Progenitor cell of endocrine pancreas (in vitro differentiated cells): ENCODE measurements around the gene CDYL. TPM values are rescaled to one million over a fixed set of nuclear protein-coding genes. Genes with fewer than 3 reads are reported as not detected.

Source experiments
- DNase-seq: peaks from one replicate; pipeline ENCODE4 v3.0.0; 2021; ENCODE audit warnings: low spot score; ENCODE audit not compliant: unreplicated experiment
- H3K27ac Mint-ChIP-seq: 2 replicates; pipeline ENCODE4 v1.8.0; 2021; ENCODE audit warnings: mild to moderate bottlenecking, moderate library complexity, mixed read lengths
- H3K27me3 Mint-ChIP-seq: 2 replicates; pipeline ENCODE4 v1.8.0; 2021; ENCODE audit warnings: mixed read lengths
- H3K36me3 Mint-ChIP-seq: 2 replicates; pipeline ENCODE4 v1.8.0; 2022; ENCODE audit warnings: mixed read lengths; ENCODE audit not compliant: insufficient read depth
- H3K4me1 Mint-ChIP-seq: 2 replicates; pipeline ENCODE4 v1.8.0; 2021; ENCODE audit warnings: low read depth, mixed read lengths
- H3K4me3 Mint-ChIP-seq: 2 replicates; pipeline ENCODE4 v1.8.0; 2021; ENCODE audit warnings: low read depth, mild to moderate bottlenecking, moderate library complexity, mixed read lengths
- H3K9me3 Mint-ChIP-seq: 2 replicates; pipeline ENCODE4 v1.8.0; 2021; ENCODE audit warnings: low read depth, mixed read lengths
- total RNA-seq: library from RNA; stranded (reverse); gene quantifications from 2 replicates; pipeline ENCODE4 v1.2.1, GENCODE V29; 2021
- TF ChIP-seq, protein P1 (sequence below): fragments of 200-600 bp; sonication (generic); IDR thresholded peaks from one replicate; pipeline ENCODE4 v1.5.0; 2021; ENCODE audit warnings: antibody characterized with exemption, mild to moderate bottlenecking; ENCODE audit not compliant: unreplicated experiment

CDYL gene
- total RNA-seq, 1 donor from 2014 or later = 78.3 TPM

DNA sequence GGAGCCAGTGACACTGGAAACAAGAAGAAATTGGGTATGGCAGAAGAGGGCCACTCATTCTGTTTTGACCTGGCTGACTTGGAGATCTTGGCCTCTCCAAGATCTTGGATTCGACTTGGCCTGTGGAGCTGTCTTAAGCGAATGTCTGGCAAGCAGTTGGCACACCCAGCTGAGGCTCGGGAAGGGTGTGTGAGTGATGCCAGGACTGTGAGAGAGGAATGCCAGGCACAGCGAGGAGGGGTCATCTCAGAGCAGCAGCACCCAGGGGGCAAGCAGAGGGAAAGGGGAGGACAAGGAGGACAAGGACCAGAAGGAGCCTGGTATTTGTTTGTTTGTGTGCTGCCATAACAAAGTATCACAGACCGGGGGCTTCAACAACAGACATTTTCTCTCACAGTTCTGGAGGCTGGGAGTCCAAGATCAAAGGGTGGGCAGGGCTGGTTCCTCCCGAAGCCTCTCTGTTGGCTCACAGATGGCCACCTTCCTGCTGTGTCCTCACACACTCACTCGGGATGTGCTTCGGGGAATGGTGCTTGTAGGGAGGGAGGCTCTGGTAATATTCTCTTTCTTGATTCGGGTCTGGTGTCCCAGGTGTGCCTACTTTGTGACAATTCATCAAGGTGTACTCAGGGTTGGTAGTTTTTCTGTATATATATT lies 194.7 kb downstream of the CDYL start:
- no peaks in the 10 kb centered on the region for H3K4me1 Mint-ChIP-seq
- DNase-seq = no peak
- no peak overlapping the region for H3K4me3 Mint-ChIP-seq
- H3K9me3 Mint-ChIP-seq = no peaks in the 10 kb centered on the region
- peaks cover 8% of the 10 kb centered on the region for H3K27me3 Mint-ChIP-seq
- H3K36me3 Mint-ChIP-seq = no peaks in the 10 kb centered on the region
- no peak overlapping the region for H3K27ac Mint-ChIP-seq
- TF ChIP-seq, protein P1, sequence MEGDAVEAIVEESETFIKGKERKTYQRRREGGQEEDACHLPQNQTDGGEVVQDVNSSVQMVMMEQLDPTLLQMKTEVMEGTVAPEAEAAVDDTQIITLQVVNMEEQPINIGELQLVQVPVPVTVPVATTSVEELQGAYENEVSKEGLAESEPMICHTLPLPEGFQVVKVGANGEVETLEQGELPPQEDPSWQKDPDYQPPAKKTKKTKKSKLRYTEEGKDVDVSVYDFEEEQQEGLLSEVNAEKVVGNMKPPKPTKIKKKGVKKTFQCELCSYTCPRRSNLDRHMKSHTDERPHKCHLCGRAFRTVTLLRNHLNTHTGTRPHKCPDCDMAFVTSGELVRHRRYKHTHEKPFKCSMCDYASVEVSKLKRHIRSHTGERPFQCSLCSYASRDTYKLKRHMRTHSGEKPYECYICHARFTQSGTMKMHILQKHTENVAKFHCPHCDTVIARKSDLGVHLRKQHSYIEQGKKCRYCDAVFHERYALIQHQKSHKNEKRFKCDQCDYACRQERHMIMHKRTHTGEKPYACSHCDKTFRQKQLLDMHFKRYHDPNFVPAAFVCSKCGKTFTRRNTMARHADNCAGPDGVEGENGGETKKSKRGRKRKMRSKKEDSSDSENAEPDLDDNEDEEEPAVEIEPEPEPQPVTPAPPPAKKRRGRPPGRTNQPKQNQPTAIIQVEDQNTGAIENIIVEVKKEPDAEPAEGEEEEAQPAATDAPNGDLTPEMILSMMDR = no peak

DNA sequence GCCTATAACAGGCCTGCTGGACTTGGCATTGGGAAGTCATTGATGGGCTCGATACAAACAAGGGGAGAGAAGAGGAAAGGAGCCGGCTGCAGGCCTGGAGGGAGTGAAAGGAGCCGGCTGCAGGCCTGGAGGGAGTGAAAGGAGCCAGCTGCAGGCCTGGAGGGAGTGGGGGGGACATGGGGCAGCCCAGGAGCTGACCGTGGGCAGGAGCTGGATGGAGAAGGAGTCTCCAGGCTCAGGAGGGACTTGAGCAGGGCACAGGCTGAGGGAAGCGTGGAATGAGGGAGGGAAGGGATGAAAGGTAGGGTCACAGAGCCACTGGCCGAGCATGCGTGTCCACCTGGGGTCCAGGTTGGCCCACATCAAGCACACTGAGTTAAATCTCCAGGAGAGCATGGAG lies 195.6 kb downstream of the CDYL start:
- H3K4me3 Mint-ChIP-seq = no peak overlapping the region
- no peak for DNase-seq
- TF ChIP-seq, protein P1 = no peak
- H3K9me3 Mint-ChIP-seq = peaks cover 6% of the 10 kb centered on the region
- H3K27me3 Mint-ChIP-seq = peaks cover 8% of the 10 kb centered on the region
- no peaks in the 10 kb centered on the region for H3K4me1 Mint-ChIP-seq
- H3K27ac Mint-ChIP-seq = no peak overlapping the region
- peaks cover 1% of the 10 kb centered on the region for H3K36me3 Mint-ChIP-seq

DNA sequence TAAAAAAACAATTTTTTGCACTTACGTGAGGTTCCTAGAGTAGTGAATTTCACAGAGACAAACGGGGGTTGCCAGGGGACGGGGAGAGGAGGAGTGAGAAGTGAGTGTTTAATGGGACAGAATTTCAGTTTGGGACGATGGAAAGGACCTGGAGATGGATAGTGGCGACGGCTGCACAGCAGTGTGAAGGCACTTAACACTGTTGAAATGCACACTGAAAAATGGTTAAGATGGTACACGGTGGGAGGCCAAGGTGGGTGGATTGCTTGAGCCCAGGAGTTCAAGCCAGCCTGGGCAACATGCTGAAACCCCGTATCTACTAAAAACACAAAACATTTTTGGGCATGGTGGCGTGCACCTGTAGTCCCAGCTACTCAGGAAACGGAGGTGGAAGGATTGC lies 196.2 kb downstream of the CDYL start:
- DNase-seq = no peak
- TF ChIP-seq, protein P1 = no peak
- Mint-ChIP-seq H3K27me3 (peaks cover 8% of the 10 kb centered on the region), H3K36me3 (peaks cover 1% of the 10 kb centered on the region), H3K27ac (no peak overlapping the region), H3K4me1 (no peaks in the 10 kb centered on the region), H3K9me3 (peaks cover 10% of the 10 kb centered on the region), H3K4me3 (no peak overlapping the region)

DNA sequence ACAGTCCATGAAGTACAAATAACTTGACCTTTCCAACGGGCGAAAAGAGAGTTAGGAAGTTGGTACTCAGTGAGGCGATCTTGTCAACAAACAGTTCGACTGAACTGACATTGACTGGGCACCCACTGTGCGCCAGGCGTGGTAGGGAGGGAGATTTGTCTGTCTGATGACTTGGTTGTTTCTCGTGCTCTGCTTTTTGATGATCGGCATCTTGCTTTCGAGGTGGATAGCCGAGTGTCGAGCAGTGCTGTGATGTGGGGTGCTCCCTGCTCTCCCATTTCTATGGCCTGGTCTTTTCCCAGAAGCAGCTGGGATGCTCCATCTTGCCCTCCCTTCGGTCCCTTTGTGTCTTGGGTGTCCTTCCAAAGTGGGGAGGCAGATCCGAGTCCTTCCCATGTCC lies 197.2 kb downstream of the CDYL start:
- Mint-ChIP-seq H3K4me1 (no peaks in the 10 kb centered on the region), H3K9me3 (peaks cover 10% of the 10 kb centered on the region), H3K4me3 (no peak overlapping the region), H3K27ac (no peak overlapping the region), H3K27me3 (peaks cover 8% of the 10 kb centered on the region), H3K36me3 (peaks cover 1% of the 10 kb centered on the region)
- no peak for DNase-seq
- TF ChIP-seq, protein P1 = no peak

DNA sequence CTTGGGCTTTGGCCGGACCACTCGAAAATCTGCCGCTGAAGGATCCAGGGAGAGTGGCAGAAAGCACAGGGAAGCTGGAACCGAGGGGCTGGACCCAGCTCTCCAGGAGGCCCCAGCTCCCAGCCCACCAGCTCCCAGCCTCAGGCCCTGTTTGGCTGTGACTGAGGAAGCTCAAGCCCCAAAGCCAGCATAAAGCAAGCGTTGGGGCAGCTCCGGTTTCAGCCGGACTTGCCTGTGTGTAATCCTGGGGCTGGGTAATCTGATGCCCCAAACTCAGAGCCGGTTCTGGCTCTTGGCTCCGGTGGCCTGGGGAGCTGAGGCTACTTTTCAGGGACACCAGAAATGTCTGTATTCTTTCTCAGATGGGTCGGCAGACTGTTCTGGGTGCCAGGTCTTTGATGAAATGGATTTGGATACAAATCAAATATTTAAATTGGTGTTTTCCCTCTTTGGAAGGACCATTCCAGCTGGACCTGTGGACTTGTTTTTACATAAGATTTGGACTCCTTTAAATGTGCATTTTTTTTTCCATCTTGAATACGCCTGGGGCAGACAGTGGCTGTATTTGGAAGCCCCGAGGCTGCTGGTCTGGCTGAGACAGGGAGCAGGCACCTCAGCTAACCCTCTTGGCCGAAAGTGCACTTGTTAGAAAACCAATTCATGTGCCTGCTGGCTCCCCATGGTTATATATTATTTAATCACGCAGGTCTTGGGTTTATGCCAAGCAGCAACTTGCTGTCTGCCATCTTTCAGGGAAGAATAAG lies 198.0 kb downstream of the CDYL start:
- Mint-ChIP-seq H3K36me3 (peaks cover 1% of the 10 kb centered on the region), H3K27ac (no peak overlapping the region), H3K4me1 (no peaks in the 10 kb centered on the region), H3K9me3 (peaks cover 10% of the 10 kb centered on the region), H3K27me3 (peaks cover 8% of the 10 kb centered on the region), H3K4me3 (no peak overlapping the region)
- DNase-seq = no peak
- TF ChIP-seq, protein P1 = no peak
